HG03097 (cell line): Measurements from ENCODE around the gene LMX1B.

Source experiments
- ATAC-seq: cut with Tn5 transposase; IDR thresholded peaks from one replicate; pipeline ENCODE4 v1.9.1; 2021; ENCODE audit not compliant: unreplicated experiment, low FRiP score

The LMX1B gene

GRCh38 chr9:126604059-126605055, 9.4 kb upstream of the LMX1B start:
- no peak for ATAC-seq

GRCh38 chr9:126605792-126606482, 7.8 kb upstream of the LMX1B start:
- ATAC-seq: no peak

- no peak for ATAC-seq
Observed at GRCh38 chr9:126606483-126606870, 7.3 kb upstream of the LMX1B start.

GRCh38 chr9:126607086-126607485, 6.6 kb upstream of the LMX1B start:
- no peak for ATAC-seq

GRCh38 chr9:126607731-126608130, 6.0 kb upstream of the LMX1B start:
- no peak for ATAC-seq

- ATAC-seq: no peak
Observed at GRCh38 chr9:126608551-126608950, 5.2 kb upstream of the LMX1B start.

- ATAC-seq: no peak
Observed at GRCh38 chr9:126609191-126609590, 4.5 kb upstream of the LMX1B start.

- ATAC-seq: no peak
Observed at GRCh38 chr9:126609711-126610388, 3.9 kb upstream of the LMX1B start.

- ATAC-seq: no peak
Observed at GRCh38 chr9:126611193-126611591, 2.5 kb upstream of the LMX1B start.

- ATAC-seq: no peak
Observed at GRCh38 chr9:126611592-126612325, 2.0 kb upstream of the LMX1B start.

- no peak for ATAC-seq
Observed at GRCh38 chr9:126612326-126612812, 1.4 kb upstream of the LMX1B start.

- no peak for ATAC-seq
Observed at GRCh38 chr9:126612813-126613641, 701 bp upstream of the LMX1B start.

- ATAC-seq: no peak
Observed at GRCh38 chr9:126614088-126614454, 343 bp downstream of the LMX1B start.

- no peak for ATAC-seq
Observed at GRCh38 chr9:126614455-126615244, 922 bp downstream of the LMX1B start.

GRCh38 chr9:126615245-126615790, 1.6 kb downstream of the LMX1B start:
- no peak for ATAC-seq

- no peak for ATAC-seq
Observed at GRCh38 chr9:126615791-126616447, 2.2 kb downstream of the LMX1B start.

GRCh38 chr9:126616521-126616976, 2.8 kb downstream of the LMX1B start:
- ATAC-seq: no peak
